Colonic mucosa (tissue), 4 donors: ENCODE data around the gene AP5Z1. TPM values are rescaled to one million over a fixed set of nuclear protein-coding genes. Genes with fewer than 3 reads are reported as not detected.

Experiments used
- DNase-seq: peaks from one replicate; pipeline ENCODE4 v3.0.0-alpha.2; 2020
- H3K27ac ChIP-seq: fragments of 200-600 bp; one replicate; pipeline ENCODE4 v1.8.0; 2021
- H3K27me3 ChIP-seq: fragments of 200-600 bp; one replicate; pipeline ENCODE4 v1.8.0; 2021
- H3K36me3 ChIP-seq: fragments of 200-600 bp; one replicate; pipeline ENCODE4 v1.8.0; 2021
- H3K4me1 ChIP-seq: fragments of 200-600 bp; one replicate; pipeline ENCODE4 v1.8.0; 2021; ENCODE audit warnings: mild to moderate bottlenecking
- H3K4me3 ChIP-seq: fragments of 200-600 bp; one replicate; pipeline ENCODE4 v1.8.0; 2021
- H3K9ac ChIP-seq, 2 donors: one replicate each; pipeline ENCODE4 v1.7.0; 2013; ENCODE audit warnings: control low read depth in 2 of 2, low read depth in 2 of 2, low read length in 2 of 2
- H3K9me3 ChIP-seq: fragments of 200-600 bp; one replicate; pipeline ENCODE4 v1.8.0; 2021
- CTCF ChIP-seq: fragments of 200-600 bp; IDR thresholded peaks from one replicate; pipeline ENCODE4 v1.8.0; 2022; ENCODE audit warnings: antibody characterized with exemption, mild to moderate bottlenecking
- intact Hi-C: fragments of 100-400 bp; cut with DNase I; formaldehyde crosslinking; loops from one replicate; pipeline ENCODE4 v1.14.1; 2022
- total RNA-seq, 2 donors: library from RNA; stranded (reverse); fragmentation: NEBNext Ultra II Directional in 1 of 2; extraction: Animal tissue kit (Norgen Biotek cat#: 25700) in 1 of 2; gene quantifications; one replicate each; pipeline ENCODE4 v1.2.1, GENCODE V29; 2021
- donor health status: healthy.
- donor health status: DM: no; HTN: no; CAD: no.
- donor health status: DM: no; HTN: no; CAD: no.

Gene AP5Z1
- total RNA-seq, 2 donors from 2014 or later, result 27.9 to 49.9 TPM

GRCh38 chr7:4747013-4747412, 28.4 kb upstream of the AP5Z1 start:
- Histone ChIP-seq H3K4me3 (no peak overlapping the region), H3K27ac (peak overlapping the region; percentile 93), H3K9me3 (no peaks in the 10 kb centered on the region), H3K9ac (peak overlapping the region in 1 of 2 donors; percentile 51), H3K36me3 (no peaks in the 10 kb centered on the region), H3K27me3 (no peaks in the 10 kb centered on the region), H3K4me1 (peaks cover 8% of the 10 kb centered on the region)
- no peak for TF ChIP-seq CTCF
- DNase-seq, result no peak
- intact Hi-C loops, result no loop called here

GRCh38 chr7:4747746-4748145, 27.7 kb upstream of the AP5Z1 start:
- H3K9me3 ChIP-seq, result no peaks in the 10 kb centered on the region
- H3K4me3 ChIP-seq, result no peak overlapping the region
- no peaks in the 10 kb centered on the region for H3K36me3 ChIP-seq
- TF ChIP-seq CTCF, result no peak
- H3K27ac ChIP-seq, result no peak overlapping the region
- no peak overlapping the region for H3K9ac ChIP-seq
- no peak for DNase-seq
- intact Hi-C loops, result no loop called here
- H3K4me1 ChIP-seq, result peaks cover 7% of the 10 kb centered on the region
- no peaks in the 10 kb centered on the region for H3K27me3 ChIP-seq

GRCh38 chr7:4748231-4748681, 27.2 kb upstream of the AP5Z1 start:
- no peaks in the 10 kb centered on the region for H3K36me3 ChIP-seq
- intact Hi-C loops, result no loop called here
- H3K4me1 ChIP-seq, result peaks cover 4% of the 10 kb centered on the region
- H3K4me3 ChIP-seq, result no peak overlapping the region
- no peak for TF ChIP-seq CTCF
- no peaks in the 10 kb centered on the region for H3K27me3 ChIP-seq
- H3K9me3 ChIP-seq, result no peaks in the 10 kb centered on the region
- H3K27ac ChIP-seq, result peak overlapping the region; percentile 12
- H3K9ac ChIP-seq, result no peak overlapping the region
- DNase-seq, result no peak

GRCh38 chr7:4749363-4749762, 26.1 kb upstream of the AP5Z1 start:
- Histone ChIP-seq H3K27me3 (no peaks in the 10 kb centered on the region), H3K4me1 (peaks cover 4% of the 10 kb centered on the region), H3K9me3 (no peaks in the 10 kb centered on the region), H3K9ac (no peak overlapping the region), H3K4me3 (no peak overlapping the region), H3K27ac (no peak overlapping the region), H3K36me3 (no peaks in the 10 kb centered on the region)
- intact Hi-C loops, result no loop called here
- TF ChIP-seq CTCF, result no peak
- DNase-seq, result no peak

GRCh38 chr7:4749798-4750197, 25.6 kb upstream of the AP5Z1 start:
- intact Hi-C loops, result loop anchor here (5.0 kb wide), 2 partner anchors 67 to 107 kb away; partner anchors contain the start of gene FOXK1
- Histone ChIP-seq H3K36me3 (peaks cover 4% of the 10 kb centered on the region), H3K9me3 (no peaks in the 10 kb centered on the region), H3K27ac (no peak overlapping the region), H3K27me3 (no peaks in the 10 kb centered on the region), H3K9ac (no peak overlapping the region), H3K4me1 (peaks cover 4% of the 10 kb centered on the region), H3K4me3 (no peak overlapping the region)
- no peak for TF ChIP-seq CTCF
- DNase-seq, result no peak
